ENCODE data around the gene SCAPER. TPM values are rescaled to one million over a fixed set of nuclear protein-coding genes. Genes with fewer than 3 reads are reported as not detected.
"Not testable (repeated sequence)": the region's sequence is repeated elsewhere in the genome, so short reads cannot be mapped to it uniquely, and the experiment has no call there.

Gene SCAPER
- total RNA-seq, 2 experiments from 2014 or later: 18.6 to 19.8 TPM

DNA sequence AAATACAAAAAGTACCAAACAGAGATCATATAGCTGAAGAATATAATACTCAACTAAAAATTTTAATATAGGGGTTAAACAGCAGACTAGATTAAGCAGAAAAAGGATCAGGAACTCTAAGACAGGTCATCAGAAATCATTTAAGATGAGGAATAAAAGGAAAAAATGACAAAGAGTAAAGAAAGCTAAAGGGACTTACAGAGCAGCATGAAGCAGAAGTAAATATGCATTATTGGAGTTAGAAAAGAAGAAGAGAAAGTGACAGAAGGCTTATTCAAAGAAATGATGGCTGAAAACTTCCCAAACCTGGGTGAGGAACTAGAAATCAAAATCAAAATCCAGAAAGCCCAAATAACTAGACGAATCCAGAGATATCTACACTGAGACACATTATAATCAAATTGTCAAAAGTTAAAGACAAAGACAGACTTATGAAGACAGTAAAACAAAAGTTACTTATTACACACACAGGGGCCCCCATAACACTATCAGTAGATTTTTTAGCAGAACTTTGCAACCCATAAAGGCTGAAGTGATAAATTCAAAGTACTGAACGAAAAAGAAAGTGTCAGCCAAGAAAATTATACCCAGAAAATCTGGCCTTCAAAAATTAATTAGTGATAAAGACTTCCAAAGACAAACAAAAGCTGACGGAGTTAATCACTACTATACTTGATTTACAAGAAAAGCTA is 95.6 kb downstream of the SCAPER start:
- ChIA-PET POLR2A (no interaction called here), CTCF (no interaction called here)

DNA sequence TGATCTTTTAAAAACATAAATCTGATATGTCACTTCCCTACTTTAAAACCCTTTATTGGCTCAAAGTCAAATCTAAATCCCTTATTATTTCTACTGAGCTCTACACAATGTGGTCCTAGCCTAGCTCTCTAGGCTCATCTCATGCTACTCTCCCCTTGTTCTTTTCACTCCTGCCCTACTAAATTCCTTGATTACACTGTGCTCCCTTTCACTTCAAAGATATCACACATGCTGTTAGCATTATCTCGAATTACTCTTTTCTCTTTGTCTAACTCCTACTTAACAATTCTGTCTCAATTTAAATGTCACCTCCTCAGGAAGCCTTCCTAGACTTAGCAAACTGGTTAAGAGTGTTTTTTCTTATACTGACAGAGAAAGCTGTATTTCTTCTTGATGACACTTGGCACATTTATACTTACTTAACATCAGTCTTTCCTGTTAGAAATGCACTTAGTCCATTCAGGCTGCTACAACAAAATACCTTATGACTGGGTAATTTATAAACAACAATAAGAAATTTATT is 102.0 kb downstream of the SCAPER start:
- POLR2A ChIA-PET: no interaction called here
- CTCF ChIA-PET: interaction anchor here (0.6 kb wide), 1 partner anchor 13 kb away, joined by 4 read pairs; no protein-coding TSS in a partner anchor

DNA sequence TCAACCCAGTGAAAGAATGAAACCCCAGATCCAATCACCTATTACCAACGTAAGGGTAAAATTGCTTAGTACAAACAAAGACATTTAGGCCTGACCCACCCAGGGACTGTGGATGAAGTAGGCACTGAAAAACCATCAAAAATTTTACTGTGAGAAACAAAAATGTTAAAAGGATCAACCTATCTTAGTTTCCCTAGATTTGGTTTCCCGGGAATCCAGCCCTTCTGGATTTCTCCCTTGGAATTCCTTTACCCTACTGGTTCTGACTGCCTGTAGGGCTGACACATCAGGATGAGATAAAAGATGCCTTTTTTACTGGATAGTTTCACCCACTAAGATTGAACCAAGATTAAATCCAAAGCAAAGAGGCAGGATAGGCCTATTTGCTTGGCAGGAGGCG is 102.7 kb downstream of the SCAPER start:
- CTCF ChIA-PET: interaction anchor here (0.7 kb wide), 1 partner anchor 445 kb away, joined by 4 read pairs; no protein-coding TSS in a partner anchor
- POLR2A ChIA-PET: no interaction called here

DNA sequence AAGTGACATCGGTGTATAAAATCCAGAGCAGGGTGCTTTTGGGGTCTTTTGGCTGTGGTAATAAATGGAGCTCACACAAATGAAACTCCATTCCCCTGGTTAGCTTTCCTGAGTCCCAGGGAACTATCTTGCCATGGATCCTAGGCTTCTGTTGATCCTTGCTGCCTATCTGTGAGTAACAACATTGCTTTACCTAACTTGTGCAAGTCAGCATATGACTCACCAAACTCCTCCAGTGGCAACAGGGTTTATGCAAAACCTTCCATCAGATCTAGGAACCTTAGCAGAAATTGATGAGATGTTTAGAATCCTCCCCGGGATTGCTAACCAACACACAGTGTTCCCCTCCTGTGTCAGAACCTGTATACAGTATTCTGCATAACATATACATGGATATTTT is 105.4 kb downstream of the SCAPER start:
- ChIA-PET CTCF (no interaction called here), POLR2A (no interaction called here)

DNA sequence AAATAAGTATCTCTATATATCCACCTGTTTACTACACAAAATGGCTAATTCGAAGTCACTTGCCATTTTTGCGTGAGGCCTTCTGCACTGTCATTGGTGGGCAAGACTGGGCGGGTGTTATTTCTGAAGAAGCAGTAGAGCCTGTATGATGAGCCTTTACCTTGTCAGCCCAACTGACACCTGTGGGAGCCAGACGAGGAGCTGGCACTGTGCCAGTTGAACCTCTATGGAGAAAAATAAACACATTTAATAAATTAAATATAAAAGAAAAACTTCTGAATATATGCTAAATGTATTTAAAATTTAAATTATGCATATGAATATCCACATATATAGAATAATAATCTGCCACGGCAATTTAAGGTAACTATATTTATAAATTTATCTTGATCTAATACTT is 109.9 kb downstream of the SCAPER start:
- CTCF ChIA-PET: no interaction called here
- POLR2A ChIA-PET: no interaction called here

DNA sequence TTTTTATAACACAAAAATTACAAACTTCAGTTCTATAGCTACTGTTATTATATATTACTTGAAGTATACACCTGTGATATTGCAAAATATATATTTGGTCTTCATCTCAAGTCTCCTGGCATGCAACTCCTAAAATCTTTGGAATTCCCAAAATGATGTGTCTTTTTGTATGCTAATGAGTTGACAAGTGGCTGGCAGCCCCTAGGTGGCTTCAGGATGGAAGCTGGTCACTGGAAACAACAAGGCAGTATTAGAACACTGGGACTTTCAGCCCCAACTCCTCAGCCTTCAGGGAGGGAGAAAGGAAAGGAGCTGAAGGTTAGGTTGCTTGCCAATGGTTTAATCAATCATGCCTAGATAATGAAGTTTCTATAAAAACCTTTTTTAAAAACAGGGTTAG is 112.0 kb downstream of the SCAPER start:
- ChIA-PET CTCF (no interaction called here), POLR2A (no interaction called here)

DNA sequence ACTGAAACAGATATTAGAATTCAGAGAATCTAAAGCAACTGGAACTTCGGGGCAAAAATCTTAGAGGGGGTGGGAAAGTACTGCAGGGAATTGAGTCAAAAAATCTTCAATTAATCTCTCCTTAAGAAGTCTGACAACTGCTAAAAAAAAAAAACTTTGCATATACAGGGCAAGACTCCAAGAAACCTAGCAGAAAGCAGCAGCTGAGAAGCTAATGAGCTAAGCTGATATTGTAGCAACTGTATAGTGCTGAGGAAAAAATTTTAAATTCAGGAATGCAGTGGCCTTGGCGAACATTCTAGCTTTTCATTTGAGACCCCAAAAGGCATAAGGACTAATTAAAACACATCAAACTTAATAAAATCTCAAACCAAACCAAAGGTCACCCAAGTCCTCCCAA is 113.6 kb downstream of the SCAPER start:
- CTCF ChIA-PET: no interaction called here
- POLR2A ChIA-PET: no interaction called here

DNA sequence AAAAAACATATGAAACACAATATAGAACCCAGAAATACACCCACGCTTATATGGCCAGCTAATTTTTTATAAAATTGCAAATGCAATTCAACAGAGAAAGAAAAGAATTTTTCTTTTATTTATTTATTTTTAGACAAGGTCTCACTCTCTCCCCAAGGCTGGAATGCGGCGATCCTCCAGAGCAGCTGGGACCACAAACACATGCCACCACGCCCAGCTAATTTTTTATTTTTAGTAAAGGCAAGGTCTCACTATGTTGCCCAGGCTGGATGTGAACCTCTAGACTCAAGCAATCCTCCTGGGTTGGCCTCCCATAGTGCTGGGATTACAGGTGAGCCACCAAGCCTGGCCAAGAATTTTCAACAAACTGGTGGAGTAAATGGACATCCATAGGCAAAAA is 117.9 kb downstream of the SCAPER start:
- POLR2A ChIA-PET: no interaction called here
- CTCF ChIA-PET: no interaction called here

DNA sequence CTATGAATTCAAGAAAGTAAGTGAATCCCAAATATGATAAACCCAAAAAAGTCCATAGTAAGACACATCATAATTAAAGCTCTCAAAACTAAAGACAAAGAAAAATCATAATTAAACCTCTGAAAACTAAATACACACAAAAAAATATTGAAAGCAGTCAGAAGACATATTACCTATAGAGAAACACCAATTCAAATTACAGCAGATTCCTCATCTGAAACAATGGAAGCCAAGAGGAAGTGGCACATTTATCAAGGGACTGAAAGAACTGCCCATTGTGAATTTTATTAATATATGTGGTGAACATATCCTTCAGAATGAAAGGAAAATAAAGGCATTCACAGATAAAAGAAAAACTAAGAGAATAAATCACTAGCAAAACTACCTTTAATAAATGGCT is 128.2 kb downstream of the SCAPER start:
- ChIA-PET POLR2A (interaction anchor here (0.6 kb wide), 1 partner anchor 479 kb away, joined by 3 read pairs; no protein-coding TSS in a partner anchor), CTCF (no interaction called here)

DNA sequence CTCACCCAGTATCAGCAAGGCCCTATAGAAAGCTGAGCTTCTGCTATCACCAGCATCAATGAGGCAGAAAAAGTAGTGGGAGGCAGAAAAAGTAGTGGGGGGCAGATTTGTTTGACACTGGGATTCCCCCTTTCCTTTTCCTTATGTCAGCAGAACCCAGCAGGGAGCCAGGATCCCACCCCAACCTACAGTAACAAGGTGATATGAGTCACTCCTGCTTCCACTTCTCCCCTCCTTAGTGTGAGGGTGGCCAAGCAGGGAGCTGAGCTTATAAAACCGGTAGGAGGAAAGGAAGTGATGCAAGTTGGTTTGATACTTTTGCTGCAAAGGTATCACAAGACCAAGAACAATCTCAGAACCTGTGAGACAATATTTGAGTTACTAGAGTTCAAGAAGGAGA is 128.7 kb downstream of the SCAPER start:
- POLR2A ChIA-PET: interaction anchor here (0.6 kb wide), 1 partner anchor 479 kb away, joined by 3 read pairs; no protein-coding TSS in a partner anchor
- CTCF ChIA-PET: no interaction called here

DNA sequence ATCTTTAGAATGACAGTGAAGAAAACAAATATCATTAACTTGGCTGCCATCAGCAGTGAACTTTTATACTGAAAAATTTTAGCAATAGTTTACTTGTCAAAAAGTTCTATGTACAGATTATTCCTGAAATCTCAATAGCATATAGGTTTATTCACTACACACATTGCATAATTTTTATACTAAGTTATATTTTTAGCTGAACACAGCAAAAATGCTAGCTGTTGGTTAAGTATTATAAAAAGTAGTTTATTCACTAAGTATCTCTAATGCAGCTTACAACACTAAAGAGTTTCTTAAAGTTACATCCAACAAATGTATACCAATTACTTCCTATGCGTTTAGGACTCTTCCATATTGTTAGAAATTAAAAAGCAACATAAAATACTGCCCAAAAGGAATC is 131.9 kb downstream of the SCAPER start:
- CTCF ChIA-PET: no interaction called here
- POLR2A ChIA-PET: no interaction called here

DNA sequence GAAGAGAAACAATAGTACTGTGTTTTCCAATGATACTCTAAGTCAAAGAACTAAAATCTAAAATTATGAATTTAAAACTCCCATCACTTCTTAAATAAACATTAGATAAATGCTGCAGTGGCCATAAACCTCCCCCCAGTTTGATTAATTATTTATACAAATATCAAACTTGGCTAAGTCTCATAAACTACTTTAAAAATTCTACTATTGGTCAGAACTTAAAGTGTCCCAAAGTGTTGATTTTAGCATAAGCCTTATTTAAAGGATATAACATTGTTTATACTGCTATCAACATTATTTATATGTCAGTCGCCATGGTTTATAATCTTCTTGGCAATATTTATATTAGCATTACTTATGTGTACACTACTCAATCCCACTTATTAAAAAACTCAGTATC is 132.4 kb downstream of the SCAPER start:
- CTCF ChIA-PET: no interaction called here
- POLR2A ChIA-PET: no interaction called here

DNA sequence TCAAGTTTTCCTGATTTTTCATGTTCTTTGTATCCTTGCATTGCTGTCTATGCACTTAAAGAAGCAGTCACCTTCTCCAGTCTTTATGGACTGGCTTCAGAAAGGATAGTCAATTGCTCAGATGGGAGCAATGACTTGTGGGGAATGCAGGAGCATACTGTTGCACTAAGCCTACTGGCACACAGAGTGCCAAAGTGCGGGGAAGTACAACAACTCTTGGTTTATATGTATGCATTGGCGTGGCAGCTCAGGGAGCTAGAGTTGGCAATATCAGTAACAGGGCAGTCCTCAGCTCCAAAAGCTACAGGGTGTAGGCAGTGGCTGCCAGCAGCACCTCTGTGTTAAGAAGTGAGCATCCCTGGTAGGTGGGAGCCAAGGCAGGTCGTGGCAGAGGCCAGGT is 141.1 kb downstream of the SCAPER start:
- POLR2A ChIA-PET: no interaction called here
- CTCF ChIA-PET: no interaction called here

DNA sequence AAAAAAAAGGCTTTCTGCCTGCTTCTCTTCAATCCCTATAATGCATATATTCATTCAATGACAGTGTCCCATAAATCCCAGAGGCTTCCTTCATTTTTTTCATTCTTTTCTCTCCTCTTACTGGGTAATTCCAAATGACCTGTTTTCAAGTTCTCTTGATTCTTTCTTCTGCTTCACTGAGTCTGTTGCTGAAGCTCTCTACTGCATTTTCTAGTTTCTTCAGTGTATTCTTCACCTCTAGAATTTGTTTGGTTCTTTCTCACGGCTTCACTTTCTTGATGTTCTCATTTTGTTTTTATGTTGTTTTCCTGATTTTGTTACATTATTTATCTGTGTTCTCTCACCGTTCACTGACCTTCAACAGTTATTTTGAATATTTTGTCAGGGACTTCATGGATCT is 141.6 kb downstream of the SCAPER start:
- ChIA-PET POLR2A (no interaction called here), CTCF (no interaction called here)

DNA sequence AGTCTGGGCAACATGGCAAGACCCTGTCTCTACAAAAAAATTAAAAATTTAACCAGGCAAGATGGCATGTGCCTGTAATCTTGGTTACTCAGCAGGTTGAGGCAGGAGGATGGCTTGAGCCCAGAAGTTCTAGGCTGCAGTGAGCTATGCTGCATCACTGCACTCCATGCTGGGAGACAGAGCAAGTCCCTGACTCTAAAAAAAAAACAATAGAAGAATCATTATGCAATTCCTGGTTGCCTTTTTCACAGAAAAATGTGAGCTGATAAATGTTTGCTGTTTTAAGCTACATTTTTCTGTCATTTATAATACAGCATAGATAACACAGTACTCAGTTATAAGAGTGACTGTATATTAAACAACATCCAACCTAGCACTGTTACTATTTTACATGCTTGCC is 148.8 kb downstream of the SCAPER start:
- ChIA-PET POLR2A (no interaction called here), CTCF (no interaction called here)

DNA sequence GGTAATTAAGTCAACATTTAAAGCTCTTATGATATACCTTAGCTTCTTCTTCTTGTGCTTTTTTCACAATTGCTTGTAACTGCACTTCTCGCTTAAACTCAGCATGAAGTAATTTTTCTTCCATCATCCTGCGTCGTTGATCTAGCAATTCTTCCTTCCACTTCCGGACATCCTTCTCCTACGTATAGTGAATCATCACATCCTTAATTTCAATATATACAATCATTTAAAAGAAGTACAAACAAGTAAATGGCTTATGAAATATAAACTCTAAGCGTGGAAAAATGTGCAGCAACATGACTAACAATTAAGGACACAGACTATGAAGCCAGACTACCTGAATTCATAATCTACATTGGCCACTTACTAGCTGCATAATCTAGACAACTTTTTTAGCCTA is 151.4 kb downstream of the SCAPER start:
- ChIA-PET POLR2A (no interaction called here), CTCF (no interaction called here)

DNA sequence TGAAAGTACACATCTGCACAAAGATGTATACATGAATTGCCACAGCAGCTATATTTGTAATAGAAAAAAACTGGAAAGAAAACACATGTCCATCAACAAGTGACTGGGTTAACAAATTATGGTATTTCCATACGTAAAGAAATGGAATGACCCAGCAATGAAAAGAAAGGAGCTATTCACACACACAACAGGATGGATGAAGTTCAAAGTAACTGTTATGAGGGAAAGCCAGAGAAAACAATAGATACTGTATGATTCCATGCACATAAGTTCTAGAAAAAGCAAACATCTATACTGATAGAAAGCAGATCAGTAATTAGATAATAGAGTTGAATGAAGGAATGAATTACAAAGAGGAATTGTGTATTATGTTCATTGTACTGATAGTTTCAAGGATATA is 152.0 kb downstream of the SCAPER start:
- ChIA-PET CTCF (no interaction called here), POLR2A (no interaction called here)

DNA sequence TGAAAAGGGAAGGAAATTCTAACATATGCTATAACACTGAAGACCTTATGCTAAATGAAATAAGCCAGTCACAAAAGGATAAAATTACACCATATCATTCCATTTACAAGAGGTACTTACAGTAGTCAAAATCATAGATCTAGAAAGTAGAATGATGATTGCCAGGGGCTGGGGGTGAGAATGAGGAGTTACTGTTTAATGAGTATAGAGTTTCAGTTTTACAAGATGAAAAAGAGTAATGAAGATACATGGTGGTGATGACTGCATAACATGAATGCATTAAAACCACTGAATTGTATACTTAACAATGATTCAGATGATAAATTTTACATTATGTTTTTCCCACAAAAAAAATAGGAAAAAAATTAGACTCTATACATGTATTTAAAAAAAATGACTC is 152.6 kb downstream of the SCAPER start:
- POLR2A ChIA-PET: no interaction called here
- CTCF ChIA-PET: no interaction called here

DNA sequence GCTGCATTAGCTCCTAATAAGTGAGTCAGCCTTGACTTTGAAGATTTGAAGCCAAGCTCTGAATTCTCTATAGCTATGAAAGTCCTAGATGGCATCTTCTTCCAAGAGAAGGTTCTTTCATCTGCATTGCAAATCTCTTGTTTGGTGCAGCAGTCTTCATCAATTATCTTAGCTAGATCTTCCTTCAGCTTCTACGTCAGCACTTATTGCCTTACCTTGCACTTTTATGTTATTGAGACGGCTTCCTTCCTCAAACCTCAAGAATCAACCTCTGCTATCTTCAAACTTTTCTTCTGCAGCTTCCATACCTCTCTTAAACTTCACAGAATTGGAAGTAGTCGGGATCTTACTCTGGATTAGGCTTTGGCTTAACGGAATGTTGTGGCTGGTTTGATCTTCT is 167.6 kb downstream of the SCAPER start:
- POLR2A ChIA-PET: no interaction called here
- CTCF ChIA-PET: interaction anchor here (0.6 kb wide), 1 partner anchor 333 kb away, joined by 4 read pairs; no protein-coding TSS in a partner anchor

DNA sequence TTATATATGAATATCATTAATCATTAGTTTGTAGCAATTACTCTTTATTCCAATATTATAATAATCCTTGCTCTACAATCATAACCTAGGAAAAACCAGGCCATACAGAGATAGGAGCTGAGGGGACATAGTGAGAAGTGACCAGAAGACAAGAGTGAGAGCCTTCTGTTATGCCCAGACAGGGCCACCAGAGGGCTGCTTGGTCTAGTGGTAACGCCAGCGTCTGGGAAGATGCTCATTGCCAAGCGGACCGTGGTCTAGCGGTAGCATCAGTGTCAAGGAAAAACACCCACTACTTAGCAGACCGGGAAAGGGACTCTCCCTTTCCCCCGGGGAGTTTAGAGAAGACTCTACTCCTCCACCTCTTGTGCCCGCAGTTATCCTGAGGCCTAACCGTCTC is 172.8 kb downstream of the SCAPER start:
- CTCF ChIA-PET, POLR2A ChIA-PET: not testable (repeated sequence)

DNA sequence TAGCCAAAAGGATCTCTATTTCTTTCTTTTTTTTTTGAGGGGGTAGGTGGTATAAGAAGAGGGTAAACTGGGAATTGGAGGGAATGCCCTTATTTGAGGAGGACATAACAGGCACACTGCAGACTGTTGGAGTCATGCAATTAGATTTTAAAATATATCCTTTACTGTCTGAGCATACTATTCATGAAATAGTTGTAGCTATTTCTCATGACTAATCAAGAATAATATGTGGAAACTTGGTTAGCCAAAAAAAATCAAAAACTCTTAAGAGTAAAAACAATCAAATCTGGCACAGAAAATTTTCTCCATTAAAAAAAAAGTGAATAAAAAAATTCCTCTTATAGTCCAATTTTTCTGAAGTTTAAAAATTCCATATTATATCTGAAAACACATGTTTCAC is 174.9 kb downstream of the SCAPER start:
- ChIA-PET CTCF (no interaction called here), POLR2A (no interaction called here)

DNA sequence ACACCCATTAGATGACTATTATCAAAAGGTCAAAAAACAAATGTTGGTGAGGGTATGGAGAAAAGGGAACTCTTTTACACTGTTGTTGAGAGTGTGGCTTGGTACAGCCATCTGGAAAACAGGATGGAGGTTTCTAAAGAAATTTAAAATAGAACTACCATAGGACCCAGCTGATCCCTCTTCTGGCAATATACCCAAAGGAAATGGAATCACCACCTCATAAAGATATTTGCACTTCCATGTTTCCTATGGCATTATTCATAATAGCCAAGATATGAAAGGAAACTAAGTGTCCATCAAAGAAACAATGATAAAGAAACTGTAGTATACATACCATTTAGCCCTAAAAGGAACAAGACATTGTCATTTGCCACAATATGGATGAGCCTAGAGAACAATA is 186.3 kb downstream of the SCAPER start:
- POLR2A ChIA-PET: no interaction called here
- CTCF ChIA-PET: no interaction called here
